GM18951 (cell line): ENCODE data around the gene IL1R1.
"Not testable (repeated sequence)": the region's sequence is repeated elsewhere in the genome, so short reads cannot be mapped to it uniquely, and the experiment has no call there.

Experiments
- POLR2A ChIP-seq: IDR thresholded peaks from 4 replicates; pipeline ENCODE4 v1.6.1; 2011; ENCODE audit warnings: mild to moderate bottlenecking; ENCODE audit not compliant: insufficient read length, insufficient read depth; ENCODE audit errors: extremely low read depth
- in situ Hi-C: fragments of 300-500 bp; cut with MboI; formaldehyde crosslinking; loops from one replicate; pipeline ENCODE4 v1.12.0; 2022; ENCODE audit warnings: low sequenced_read_pairs, mixed read lengths, inconsistent platforms; ENCODE audit not compliant: unreplicated experiment

IL1R1 gene

DNA sequence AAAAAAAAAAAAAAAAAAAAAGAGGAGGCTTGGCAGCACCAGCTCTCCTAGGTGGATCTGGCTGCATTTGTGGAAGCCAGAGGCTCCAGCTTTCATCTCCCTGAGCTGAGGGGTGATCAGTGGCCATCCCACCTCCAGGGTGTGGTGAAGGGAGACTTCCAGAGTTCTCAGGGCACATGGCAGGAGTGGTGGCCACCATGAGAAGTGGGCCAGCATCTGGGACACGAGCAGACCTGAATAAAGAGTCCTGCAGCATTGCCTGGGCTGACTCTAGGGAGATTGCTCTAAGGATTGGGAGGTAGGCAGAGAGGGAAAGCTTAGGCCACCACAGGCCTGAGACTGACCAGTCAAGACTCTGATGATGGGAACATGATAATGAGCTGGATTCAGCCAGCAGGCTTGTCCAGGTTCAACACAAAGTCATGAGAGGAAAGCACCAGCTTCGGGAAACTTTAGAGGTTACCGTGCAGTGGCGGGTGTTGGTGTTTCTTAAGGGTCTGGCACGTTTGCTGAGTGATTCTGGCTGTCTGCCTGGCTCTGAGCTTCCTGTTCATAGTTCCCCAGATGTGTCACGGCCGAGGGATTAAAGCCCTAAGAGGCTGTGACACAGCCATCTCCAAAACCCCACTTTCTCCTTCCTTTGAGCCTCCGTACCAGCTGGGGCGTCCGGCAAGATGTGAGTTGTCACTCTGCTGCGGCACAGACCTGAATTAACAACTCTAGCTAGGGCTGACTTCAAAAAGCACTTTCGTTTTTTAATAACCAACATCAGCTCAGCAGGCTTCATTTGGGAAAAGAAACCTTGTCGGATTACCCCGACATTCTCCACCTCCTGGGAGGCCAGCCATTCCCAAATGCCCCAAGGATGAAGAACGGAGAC lies 38.3 kb upstream of the IL1R1 start:
- in situ Hi-C loops, result no loop called here
- no peak for TF ChIP-seq POLR2A

DNA sequence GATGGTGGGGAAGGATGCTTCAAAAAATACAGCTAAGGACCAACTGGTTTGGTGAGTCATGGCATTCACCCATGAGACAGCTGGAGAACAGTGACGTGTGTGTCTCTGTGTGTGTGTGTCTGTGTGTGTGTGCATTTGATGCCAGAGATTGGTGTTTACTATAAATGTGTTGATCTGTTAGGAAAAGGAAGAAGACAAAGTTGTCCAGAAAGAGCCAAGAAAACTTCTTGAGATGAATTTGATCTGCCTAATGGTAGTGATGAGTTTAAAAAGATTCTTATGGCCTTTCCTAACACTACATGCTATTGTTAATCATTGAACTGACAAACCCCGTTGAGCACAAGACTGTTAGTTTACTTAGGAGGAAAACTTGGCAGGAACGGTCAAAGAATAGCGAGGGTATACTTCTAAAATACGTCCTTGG lies 36.4 kb upstream of the IL1R1 start:
- TF ChIP-seq POLR2A, result no peak
- in situ Hi-C loops, result no loop called here

DNA sequence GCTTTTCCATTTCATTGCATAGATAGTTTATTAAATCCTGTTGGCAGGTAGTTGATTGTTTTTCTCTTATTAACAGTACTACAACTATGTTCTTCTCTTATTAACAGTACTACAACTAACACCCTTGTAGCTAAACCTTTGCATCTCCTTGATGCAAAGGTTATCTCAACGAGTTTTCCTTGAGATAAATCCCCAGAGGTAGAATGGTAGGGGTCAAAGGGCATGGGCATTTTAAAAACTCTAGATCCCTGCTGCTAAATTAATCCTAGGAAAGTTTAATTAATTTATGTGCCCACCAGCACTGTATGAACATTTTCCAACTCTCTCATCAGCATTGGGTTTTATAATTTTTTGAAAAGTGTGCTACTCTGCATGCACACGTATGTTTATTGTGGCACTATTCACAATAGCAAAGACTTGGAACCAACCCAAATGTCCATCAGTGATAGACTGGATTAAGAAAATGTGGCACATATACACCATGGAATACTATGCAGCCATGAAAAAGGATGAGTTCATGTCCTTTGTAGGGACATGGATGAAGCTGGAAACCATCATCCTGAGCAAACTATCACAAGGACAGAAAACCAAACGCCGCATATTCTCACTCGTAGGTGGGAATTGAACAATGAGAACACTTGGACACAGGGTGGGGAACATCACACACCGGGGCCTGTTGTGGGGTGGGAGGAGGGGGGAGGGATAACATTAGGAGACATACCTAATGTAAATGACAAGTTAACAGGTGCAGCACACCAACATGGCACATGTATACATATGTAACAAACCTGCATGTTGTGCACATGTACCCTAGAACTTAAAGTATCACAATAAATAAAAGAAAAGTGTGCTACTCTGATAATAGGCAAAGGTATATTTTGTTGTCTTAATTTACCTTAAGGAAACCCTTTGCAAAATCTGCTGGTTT lies 35.5 kb upstream of the IL1R1 start:
- in situ Hi-C loops, result not testable (repeated sequence)

DNA sequence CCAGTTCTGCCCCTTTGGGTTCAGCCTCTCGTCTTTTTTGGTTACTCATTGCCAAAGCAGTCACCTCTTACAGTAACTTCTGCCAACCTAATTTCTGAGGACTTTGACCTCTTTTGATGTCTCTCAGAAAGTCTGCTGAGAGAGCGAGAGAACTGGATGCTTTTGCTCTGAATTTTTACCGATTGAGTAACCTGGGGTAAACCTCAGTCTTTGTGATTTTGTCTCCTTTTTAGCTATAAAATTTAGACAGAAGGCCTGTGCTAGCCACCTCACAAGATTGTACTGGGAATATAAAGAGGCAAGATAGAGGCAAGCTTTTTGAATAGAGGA lies 34.8 kb upstream of the IL1R1 start:
- in situ Hi-C loops, result no loop called here
- TF ChIP-seq POLR2A, result no peak

DNA sequence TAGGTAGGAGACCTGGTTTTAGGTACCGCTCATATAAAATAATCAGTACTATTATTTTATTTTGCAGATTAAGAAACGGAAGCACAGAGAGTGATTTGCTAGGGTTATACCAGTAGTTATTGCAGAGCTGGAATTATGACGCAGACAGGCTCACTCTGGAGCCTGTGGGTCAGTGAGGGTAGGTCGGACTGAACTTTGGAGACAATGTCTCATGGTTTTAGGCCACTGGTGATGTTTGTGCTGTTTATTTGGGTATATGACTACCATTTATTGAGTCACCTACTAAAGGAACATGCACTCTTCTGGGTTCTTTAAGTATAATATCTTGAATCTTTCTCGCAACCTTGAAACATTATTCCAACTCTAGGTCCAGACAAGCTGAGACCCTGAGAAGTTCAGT lies 33.5 kb upstream of the IL1R1 start:
- in situ Hi-C loops, result no loop called here
- TF ChIP-seq POLR2A, result no peak

DNA sequence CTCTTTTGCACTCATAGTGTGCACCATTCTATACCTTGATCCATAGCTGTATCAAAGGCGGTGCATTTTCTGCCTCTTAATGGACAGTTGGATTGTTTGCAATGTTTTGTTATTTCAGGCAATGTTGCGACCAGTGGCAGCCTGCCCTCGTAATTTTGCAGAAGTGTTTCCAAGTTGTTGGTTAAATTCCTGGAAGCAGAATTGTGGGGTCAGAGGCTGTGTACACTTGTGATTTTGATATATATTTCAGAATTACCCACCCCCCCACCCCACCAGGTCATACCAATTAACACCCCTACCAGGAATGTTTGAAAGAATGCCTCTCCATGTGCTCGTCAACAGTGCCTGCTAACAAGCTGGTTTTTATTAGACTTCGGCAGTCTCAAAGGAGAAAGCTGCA lies 32.4 kb upstream of the IL1R1 start:
- in situ Hi-C loops, result no loop called here
- TF ChIP-seq POLR2A, result no peak

DNA sequence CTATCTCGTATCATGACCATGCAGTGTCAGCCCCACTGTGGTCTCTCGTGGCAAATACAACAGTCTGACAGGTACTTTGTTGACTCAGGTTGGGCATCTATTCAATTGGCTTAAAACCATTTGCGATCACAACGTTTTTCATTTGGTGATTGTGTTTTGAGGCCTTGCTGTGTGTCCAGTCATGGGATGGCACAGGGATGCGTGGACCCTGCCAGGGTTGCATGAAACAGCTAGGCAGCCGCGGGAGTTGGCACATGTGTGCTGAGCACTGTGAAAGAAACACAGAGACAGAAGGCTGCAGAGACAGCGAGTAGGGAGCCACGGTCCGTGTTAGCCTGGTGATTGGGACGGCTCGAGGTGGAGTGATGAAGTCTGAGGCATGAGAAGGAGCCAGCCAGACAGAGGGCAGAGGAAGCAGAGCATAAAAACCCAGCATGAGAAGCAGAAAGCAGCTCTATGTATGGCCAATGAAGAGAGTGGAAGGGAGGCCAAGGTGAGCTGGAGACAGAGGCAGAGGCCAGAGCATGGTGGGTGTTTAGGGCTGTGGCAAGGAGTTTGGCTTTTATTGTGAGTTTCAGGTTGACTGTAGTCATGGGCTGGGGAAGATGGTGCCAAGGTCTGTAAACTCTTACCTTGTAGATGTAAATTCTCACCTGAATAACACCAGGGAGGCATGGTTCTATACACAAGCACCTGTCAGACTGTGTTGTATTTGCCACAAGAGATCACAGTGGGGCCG lies 31.8 kb upstream of the IL1R1 start:
- no peak for TF ChIP-seq POLR2A
- in situ Hi-C loops, result no loop called here

DNA sequence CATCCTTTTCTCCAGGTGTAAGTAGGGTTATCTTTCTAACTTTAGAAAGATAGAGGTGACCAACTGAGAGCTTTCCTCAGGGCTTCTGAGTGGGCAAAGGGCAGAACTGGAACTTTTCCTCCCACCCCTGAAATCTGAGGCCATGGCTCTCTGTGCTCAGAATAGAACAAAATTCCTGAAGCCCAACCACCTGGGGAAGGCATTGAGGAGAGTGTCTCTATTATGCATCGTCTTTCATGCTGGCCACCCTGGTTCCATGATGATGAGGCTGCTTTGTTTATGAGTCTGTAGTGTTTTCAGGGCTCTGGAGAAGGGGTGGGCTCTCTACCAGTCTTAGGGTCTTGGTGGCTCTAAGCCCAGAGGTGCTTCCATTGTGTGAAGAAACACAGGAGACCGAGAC lies 30.7 kb upstream of the IL1R1 start:
- TF ChIP-seq POLR2A, result no peak
- in situ Hi-C loops, result no loop called here

DNA sequence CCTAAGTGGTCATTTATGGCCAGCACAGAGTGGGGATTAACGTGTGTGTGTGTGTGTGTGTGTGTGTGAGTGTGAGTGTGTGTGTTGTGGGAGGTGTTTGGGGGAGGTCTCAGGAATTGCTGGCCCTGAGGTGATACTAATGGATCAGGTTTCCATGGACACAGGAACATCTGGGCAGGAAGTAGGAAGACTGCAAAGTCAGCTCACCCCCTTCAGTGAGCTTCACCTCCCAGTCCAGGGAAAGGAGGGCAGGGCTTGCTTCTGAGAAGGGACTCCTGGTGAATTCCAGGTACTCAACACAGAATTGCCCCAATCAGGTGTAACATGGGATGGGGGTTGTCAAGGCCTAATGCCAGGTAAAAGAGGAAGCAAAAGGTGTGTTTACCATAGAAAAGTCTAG lies 30.3 kb upstream of the IL1R1 start:
- in situ Hi-C loops, result no loop called here
- no peak for TF ChIP-seq POLR2A

DNA sequence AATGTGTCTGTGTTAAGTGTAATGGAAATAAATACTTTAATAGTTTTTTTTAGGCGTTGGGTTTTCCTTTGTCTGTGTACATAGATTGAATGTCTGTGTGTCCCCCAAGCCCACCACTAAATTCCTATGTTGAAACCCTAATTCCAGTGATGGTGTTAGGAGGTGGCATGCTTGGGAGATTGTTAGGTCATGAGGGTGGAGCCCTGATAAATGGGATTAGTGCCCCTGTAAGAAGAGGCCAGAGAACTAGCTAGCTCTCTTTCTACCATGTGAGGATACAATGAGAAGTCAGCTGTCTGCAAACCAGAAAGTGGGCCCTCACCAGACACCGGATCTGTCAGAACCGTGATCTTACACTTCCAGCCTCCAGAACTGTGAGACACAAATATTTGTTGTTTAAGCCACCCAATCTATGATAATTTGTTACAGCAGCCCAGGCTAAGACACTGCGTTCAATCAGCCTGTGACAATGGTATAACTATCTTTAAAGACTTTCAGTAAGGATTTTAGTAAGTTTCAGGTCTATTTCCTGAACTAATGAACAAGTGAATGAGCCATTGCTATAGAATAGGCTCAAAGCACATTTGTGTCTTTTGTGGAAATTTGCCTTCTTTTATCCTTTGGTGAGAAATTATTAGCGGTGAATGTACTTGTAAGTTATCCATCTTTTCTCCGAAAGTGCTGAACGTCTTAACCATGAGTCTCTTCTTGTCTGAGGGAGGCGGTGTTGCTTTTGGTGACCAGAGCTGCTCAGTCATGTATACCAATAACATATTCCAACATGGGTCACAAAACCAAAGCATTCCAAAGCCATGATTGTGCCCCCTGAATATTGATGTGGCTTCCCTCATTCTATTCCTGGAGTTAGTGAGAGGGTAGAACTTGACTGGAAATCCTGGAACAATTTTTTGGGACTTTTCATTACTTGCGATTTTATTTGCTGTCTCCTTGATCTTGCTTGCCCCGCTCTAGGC lies 29.6 kb upstream of the IL1R1 start:
- TF ChIP-seq POLR2A, result no peak
- in situ Hi-C loops, result no loop called here

DNA sequence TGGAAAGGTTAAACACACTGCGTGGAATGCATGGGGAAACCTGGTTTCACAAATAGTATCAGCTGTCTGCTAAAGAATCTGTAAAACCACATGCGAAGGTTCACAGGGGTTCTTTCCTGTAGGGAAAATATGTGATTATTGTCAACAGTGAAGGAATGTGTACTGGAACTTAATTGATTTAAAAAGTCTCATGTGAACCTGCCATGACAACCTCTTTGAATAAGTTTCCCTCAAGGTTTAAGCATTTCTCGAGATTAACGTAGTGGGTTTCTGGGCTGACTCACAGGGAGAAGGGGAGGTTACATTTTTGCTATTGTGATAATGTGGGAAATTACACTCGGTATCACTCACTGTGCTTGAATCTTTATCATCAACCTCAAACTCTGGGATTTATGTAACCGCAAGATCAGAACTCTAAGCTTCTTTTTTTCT lies 28.2 kb upstream of the IL1R1 start:
- in situ Hi-C loops, result no loop called here
- TF ChIP-seq POLR2A, result no peak

DNA sequence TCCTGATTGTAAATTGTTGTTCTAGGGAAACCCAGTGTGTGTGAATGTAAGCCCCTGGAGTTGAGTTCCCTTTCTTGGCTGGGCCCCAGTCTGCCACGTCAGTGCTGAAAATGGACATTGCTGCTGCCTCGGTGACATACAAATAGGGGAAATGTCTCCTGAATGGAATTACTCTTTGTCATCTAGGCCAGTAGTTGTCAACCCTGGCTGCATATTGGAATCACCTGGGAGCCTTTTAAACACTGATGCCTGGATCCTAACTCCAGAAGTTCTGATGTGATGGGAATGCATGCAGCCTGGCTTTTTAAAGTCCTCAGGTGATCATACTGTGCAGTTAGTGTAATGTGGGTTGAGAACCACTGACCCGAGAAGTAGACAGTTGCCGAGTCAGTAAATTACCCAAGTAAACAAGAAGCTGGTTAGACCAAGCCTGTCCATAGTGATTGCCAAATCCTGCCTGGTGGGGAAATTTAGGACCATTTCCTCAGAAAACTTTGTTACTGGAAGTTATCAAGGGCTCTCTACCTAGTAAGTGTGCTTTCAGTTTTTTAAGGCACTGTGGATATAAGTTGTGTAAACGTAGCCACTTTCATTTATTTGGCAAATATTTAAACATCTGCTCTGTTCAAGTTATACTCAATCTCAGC lies 27.6 kb upstream of the IL1R1 start:
- no peak for TF ChIP-seq POLR2A
- in situ Hi-C loops, result no loop called here
